Stimulated activated CD8-positive, alpha-beta memory T cell treated with anti-CD3 and anti-CD28 coated beads, Interleukin-7, amount 100 ng/mL, for 48 hours (primary cell): Measurements from ENCODE around the gene FBXL17.
"Not testable (repeated sequence)": the region's sequence is repeated elsewhere in the genome, so short reads cannot be mapped to it uniquely, and the experiment has no call there.

Experiments
- DNase-seq, 2 donors: peaks; one replicate each; pipeline ENCODE4 v3.0.0-alpha.2; 2020; ENCODE audit warnings: low read depth in 1 of 2; ENCODE audit errors: extremely low read depth in 1 of 2

The FBXL17 gene

DNA sequence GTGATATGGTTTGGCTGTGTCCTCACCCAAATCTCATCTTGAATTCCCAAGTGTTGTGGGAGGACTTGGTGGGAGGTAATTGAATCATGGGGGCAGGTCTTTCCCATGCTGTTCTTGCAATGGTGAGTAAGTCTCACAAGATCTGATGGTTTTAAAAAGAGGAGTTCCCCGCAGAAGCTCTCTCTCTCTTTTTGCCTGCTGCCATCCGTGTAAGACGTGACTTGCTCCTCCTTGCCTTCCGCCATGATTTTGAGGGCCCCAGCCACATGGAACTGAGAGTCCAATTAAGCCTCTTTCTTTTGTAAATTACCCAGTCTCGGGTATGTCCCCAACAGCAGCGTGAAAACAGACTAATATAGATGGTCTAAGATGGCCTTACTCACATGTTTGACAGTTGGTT, 210.1 kb downstream of the FBXL17 start:
- no peak for DNase-seq

GRCh38 chr5:108168915-108169314, 213.0 kb downstream of the FBXL17 start:
- no peak for DNase-seq

DNA sequence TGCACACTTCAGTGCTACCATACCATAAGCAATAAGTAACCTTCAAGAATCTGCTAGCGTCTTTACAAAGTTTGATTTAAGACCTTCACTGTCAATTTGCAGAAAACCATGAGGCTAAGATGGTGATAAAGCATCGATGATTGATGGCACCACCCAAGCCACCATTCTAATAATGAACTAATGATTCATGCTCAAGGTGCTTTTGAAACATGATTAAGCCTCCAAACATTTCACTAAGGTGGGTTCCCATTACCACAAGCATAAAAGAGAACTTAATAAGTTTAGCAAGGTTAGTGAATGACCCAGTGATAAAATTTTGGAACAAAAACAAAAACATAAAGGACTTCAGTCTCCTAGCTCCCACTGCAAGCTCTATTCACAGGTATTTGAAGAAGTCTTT, 214.7 kb downstream of the FBXL17 start:
- DNase-seq, result no peak

- no peak for DNase-seq
These were observed 217.3 kb downstream of the FBXL17 start for GRCh38 chr5:108164574-108164973.

DNA sequence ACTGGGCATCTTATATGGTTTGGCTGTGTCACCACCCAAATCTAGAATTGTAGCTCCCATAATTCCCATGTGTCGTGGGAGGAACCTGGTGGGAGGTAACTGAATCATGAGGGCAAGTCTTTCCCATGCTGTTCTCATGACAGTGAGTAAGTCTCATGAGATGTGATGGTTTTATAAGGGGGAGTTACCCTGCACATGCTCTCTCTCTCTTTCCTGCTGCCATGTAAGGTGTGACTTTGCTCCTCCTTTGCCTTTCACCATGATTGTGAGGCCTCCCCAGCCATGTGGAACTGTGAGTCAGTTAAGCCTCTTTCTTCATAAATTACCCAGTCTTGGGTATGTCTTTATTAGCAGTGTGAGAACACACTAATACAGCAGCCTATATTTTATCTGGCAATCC, 229.0 kb downstream of the FBXL17 start:
- not testable (repeated sequence) for DNase-seq

DNA sequence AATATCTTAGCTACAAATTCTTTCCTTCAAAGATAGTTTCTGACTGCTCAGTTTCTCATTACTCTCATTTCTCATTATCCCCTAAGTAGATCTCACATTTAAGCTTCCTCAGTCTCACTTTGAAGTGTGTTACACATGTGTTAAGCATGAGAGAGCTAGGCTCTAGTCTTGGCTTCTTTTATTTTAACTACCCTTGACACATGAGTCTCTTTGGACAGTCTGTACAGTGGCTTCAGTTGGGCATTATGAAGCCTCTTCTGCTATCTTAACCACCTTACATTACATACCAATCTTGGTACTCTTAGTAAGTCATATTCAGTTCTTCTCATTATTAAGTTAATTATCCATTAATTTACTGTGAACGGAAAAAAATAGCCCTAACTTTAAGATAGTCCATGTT, 232.5 kb downstream of the FBXL17 start:
- DNase-seq, result no peak

GRCh38 chr5:108148715-108149139, 233.2 kb downstream of the FBXL17 start:
- no peak for DNase-seq

DNA sequence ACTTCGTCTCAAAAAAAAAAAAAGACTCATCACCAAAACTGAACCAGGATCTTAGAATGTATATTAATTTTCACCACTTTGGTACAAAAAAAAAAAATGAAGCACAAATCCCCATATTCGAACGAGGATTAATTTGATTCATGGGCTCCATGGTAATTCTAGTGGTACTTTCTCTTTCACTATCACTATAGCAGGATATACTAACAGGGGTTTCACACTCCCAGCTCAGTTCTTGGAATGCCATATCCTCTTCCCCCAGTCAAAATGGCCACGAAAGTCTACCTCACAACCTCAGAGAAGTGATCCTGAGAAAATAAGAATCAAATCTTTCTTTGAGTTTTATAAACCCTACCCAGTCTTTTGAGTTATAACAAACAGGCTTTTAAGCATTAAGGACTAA, 235.7 kb downstream of the FBXL17 start:
- DNase-seq, result no peak

DNA sequence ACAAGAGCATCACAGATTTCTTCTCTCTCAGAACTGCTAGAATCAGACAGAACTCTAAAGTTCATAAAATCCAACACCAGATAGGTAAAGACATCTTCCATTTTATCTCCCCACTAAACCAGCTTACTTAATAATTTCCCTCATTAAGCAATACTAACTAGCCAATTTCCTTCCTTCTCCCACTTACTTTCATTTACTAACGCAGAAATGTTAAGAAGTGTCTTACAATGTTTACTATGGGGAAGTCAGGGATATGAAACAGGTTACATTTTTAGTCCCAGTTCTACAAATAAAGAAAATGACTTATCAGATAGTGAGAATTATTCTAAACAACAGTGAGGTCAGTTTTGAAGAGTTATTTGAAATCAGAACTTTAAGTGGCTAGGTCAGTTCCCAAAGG, 236.5 kb downstream of the FBXL17 start:
- no peak for DNase-seq

- no peak for DNase-seq
These were observed 237.6 kb downstream of the FBXL17 start for GRCh38 chr5:108144332-108144731.

GRCh38 chr5:108143581-108143980, 238.3 kb downstream of the FBXL17 start:
- DNase-seq, result no peak

DNA sequence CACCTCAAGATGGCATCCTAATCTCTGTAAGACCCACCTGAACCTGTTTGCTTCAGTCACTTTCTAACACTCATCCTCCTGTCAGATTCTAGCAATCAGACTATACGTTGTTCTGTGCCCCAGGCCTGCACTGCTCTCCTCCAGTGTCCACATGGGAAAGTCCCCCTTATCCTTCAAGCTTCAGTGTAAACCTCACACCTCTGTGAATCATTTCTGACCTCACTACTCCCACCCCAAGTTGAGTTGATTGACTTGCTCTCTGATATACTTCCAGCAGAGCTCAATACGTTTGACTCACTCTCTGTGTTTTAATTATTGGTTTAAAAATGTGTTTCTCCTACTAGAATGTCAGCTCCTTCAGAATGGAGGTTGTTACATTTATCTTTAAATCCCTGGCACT, 240.2 kb downstream of the FBXL17 start:
- no peak for DNase-seq

- no peak for DNase-seq
These were observed 245.4 kb downstream of the FBXL17 start for GRCh38 chr5:108136493-108136892.

DNA sequence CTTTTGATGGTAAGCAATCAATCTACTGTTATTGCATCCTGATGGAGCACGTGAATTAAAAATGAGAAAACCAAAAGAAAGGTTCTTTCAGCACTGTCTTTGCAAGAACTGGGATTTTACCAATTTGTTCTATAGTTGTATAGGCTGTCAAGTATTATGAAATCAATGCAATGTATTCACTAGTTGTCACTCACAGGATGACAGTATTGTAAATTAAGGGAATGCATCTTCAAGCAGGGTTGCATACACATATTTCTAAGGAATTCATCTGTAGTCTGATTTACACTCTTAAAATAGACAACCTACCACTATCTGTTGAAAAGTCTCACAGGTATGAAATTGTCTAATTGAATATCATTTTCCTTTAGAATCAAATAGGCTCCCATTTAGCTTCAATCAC, 252.8 kb downstream of the FBXL17 start:
- no peak for DNase-seq

DNA sequence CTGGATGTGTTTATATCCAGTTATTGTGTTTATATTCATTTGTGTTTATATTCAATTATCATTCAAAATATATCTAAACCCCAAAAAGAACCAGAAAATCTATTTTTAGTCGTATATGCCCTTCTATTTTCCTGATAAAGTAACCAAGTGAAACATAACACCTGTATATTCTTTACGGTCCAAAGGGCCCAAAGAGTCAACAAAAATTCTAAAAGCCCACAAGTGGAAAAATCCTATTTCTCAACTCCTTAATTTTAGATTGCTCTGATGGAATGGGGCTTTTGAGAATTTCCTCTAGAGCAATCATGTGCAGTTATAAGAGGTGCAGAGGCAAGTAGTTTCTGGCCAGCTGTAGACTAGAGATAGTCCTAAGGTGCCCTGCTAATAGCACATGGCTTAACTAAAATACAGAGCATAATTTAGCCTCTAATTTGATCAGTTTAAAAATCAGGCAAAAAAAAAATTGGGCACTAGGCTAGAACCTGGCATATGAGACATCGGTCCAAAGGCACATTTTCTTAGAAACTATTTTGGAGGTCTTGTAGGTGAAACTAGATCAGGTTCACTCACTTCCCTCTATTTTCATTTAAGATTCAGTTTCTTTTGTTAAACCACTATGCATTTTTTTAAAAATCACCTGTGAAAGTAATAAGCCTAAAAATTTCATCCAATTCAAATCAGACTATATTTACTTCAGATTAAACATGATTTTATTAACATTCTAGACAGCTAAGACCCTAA, 256.0 kb downstream of the FBXL17 start:
- no peak for DNase-seq

DNA sequence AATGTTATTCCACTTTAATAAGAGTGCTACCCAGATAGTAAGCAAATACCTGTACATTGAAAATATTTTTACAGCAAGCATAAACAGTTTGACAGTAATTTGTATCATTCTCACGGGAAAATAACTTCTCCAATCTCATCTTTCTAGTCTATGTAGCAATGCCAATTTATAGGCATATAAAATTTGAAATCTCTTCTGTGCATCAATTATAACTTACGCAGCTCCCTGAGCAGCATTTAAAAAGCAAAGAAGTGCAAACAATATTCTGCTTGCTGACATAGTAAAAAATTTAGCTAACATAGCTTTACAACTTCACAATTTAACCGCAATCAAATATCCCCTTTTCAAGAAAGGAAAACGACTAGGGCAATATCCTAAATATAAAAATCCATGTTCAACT, 257.3 kb downstream of the FBXL17 start:
- DNase-seq, result no peak

DNA sequence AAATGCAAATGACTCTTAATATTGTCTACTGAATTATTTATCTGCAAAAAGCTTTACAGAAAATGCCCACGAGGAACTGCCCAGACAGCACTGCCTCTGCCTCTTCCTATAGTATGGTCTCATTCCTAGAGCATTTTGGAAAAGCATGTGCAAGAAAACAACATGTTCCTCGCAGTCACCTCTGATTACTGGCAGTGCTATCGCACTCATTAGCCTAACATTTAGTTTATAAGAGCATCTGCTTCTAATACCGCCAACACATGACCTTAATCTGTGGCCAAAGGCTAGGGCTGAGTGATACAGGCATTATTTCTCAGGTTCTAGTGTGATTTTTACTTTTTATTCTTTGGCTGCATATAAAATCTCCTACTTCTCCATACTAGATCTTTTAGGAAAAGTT, 259.2 kb downstream of the FBXL17 start:
- DNase-seq, result no peak

- no peak for DNase-seq
These were observed 262.9 kb downstream of the FBXL17 start for GRCh38 chr5:108118813-108119514.

DNA sequence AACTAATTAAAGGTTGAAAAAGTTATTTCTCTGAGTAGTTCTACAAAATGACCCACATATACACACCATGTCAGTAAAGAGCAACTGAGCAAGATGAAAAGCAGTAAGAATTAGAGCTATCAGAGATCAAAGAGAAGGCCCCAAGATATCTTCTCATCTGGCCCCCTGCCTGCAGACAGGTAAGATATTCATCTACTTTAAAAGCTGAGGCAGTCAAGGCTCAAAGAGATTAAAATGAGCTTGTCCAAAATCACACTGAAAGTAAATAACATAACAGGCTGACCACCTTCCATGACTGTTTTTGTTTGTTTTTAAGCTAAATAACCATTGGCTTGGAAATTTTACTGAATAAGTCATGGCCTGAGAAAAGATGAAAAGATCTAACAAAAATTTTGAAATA, 266.2 kb downstream of the FBXL17 start:
- no peak for DNase-seq

GRCh38 chr5:108113950-108114349, 267.9 kb downstream of the FBXL17 start:
- DNase-seq, result no peak

GRCh38 chr5:108111736-108112135, 270.2 kb downstream of the FBXL17 start:
- no peak for DNase-seq

DNA sequence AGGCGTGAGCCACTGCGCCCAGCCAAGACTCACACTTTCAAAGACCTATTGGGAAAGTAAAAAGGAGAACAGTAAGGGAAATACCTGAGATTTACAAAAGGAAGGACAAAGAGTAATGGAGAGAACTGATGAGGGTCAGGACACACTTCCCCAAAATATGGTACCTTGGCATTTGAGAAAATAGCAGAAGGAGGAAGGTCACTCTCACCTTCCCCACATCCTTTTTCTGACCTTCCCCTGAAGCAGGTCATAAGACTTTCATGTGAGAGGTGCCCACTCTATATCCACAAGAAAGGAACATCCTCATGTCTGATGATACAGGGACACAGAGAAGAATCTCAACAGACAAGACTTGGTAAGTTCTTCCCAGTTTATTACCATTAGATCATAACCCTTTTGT, 272.8 kb downstream of the FBXL17 start:
- DNase-seq, result no peak

- no peak for DNase-seq
These were observed 277.4 kb downstream of the FBXL17 start for GRCh38 chr5:108104448-108104847.
